Keratinocyte (primary cell): ENCODE results near the gene TUT7. TPM values are rescaled to one million over a fixed set of nuclear protein-coding genes. Genes with fewer than 3 reads are reported as not detected.

Experiments
- DNase-seq: peaks from one replicate; pipeline ENCODE4 v3.0.0-alpha.2; 2011; ENCODE audit warnings: low read depth, missing footprints, low spot score
- FAIRE-seq: peaks from 2 replicates; lab custom pipeline; 2011; peaks lifted over from hg19 to GRCh38; lab: Jason Lieb, UNC
- H2AFZ ChIP-seq: 2 replicates; pipeline ENCODE4 v1.6.0; 2012; ENCODE audit warnings: low read length, control low read depth, inconsistent platforms; ENCODE audit not compliant: control insufficient read depth
- H3K27ac ChIP-seq: 2 replicates; pipeline ENCODE4 v1.5.1; 2011; ENCODE audit warnings: low read length; ENCODE audit not compliant: control insufficient read depth, insufficient read depth
- H3K27me3 ChIP-seq: 3 replicates; pipeline ENCODE4 v1.6.0; 2011; ENCODE audit warnings: low read length; ENCODE audit not compliant: control insufficient read depth, insufficient read depth; ENCODE audit errors: extremely low read depth
- H3K36me3 ChIP-seq, 2 experiments: 2 replicates in 1 of 2; 3 replicates in 1 of 2; pipeline ENCODE4 v1.5.1; 2011; ENCODE audit warnings: low read length in 2 of 2, mild to moderate bottlenecking in 1 of 2; ENCODE audit not compliant: control insufficient read depth in 2 of 2, insufficient read depth in 2 of 2; ENCODE audit errors: extremely low read depth in 1 of 2
- H3K4me1 ChIP-seq: 3 replicates; pipeline ENCODE4 v1.5.1; 2011; ENCODE audit warnings: low read length; ENCODE audit not compliant: control insufficient read depth, insufficient read depth; ENCODE audit errors: extremely low read depth
- H3K4me2 ChIP-seq: 3 replicates; pipeline ENCODE4 v1.6.0; 2011; ENCODE audit warnings: low read depth, low read length; ENCODE audit not compliant: control insufficient read depth, insufficient read depth; ENCODE audit errors: extremely low read depth
- H3K4me3 ChIP-seq, 3 experiments: fragments of 200-600 bp in 1 of 3; sonication (generic) in 1 of 3; 2 replicates in 2 of 3; 3 replicates in 1 of 3; pipeline ENCODE4 v1.5.1; 2011 to 2016; ENCODE audit warnings: low read length in 3 of 3, mild to moderate bottlenecking in 3 of 3, control low read depth in 2 of 3, inconsistent platforms in 1 of 3, low read depth in 1 of 3, mixed read lengths in 1 of 3, mixed run types in 1 of 3, moderate library complexity in 1 of 3; ENCODE audit not compliant: control insufficient read depth in 2 of 3, insufficient read depth in 2 of 3; ENCODE audit errors: extremely low read depth in 1 of 3
- H3K79me2 ChIP-seq: 2 replicates; pipeline ENCODE4 v1.6.0; 2012; ENCODE audit warnings: low read length; ENCODE audit not compliant: control insufficient read depth, insufficient read depth
- H3K9ac ChIP-seq: 3 replicates; pipeline ENCODE4 v1.6.0; 2011; ENCODE audit warnings: low read length; ENCODE audit not compliant: control insufficient read depth, insufficient read depth; ENCODE audit errors: extremely low read depth
- H3K9me1 ChIP-seq: 3 replicates; pipeline ENCODE4 v1.6.0; 2011; ENCODE audit warnings: low read length; ENCODE audit not compliant: control insufficient read depth, insufficient read depth; ENCODE audit errors: extremely low read depth
- H3K9me3 ChIP-seq: 2 replicates; pipeline ENCODE4 v1.5.1; 2012; ENCODE audit warnings: low read depth, low read length; ENCODE audit not compliant: control insufficient read depth
- H4K20me1 ChIP-seq: 3 replicates; pipeline ENCODE4 v1.6.0; 2011; ENCODE audit warnings: low read length; ENCODE audit not compliant: control insufficient read depth, insufficient read depth; ENCODE audit errors: extremely low read depth
- CTCF ChIP-seq, 3 experiments: IDR thresholded peaks in 1 of 3; conservative IDR thresholded peaks in 1 of 3; optimal IDR thresholded peaks in 1 of 3; 2 replicates in 2 of 3; 3 replicates in 1 of 3; pipeline versions ENCODE3 to v1.5.1; 2011; ENCODE audit warnings: low read length in 3 of 3, mild to moderate bottlenecking in 3 of 3, moderate library complexity in 2 of 3, control low read depth in 1 of 3, inconsistent platforms in 1 of 3; ENCODE audit not compliant: insufficient read depth in 2 of 3; ENCODE audit errors: extremely low read depth in 1 of 3
- EZH2 ChIP-seq: IDR thresholded peaks from one replicate; pipeline ENCODE4 v1.6.1; 2012; ENCODE audit warnings: inconsistent platforms, mild to moderate bottlenecking, low read length, moderate library complexity
- dilution Hi-C: fragments of 300-500 bp; cut with MboI; formaldehyde crosslinking; loops from one replicate; pipeline ENCODE4 v1.7.0; 2020; ENCODE audit warnings: low sequenced_read_pairs; ENCODE audit not compliant: extremely low pct_ligation_motif_present
- polyA plus RNA-seq, 5 experiments: library from polyadenylated mRNA; depleted of rRNA in 3 of 5; stranded (reverse) in 3 of 5; stranded (forward) in 1 of 5; unstranded in 1 of 5; fragments of >200 nt; gene quantifications; 1 replicate in 1 of 5; 2 replicates in 3 of 5; 3 replicates in 1 of 5; pipeline versions ENCODE4 v1.2.1 to v1.2.3, GENCODE V29; 2011 to 2012; ENCODE audit warnings: missing spikeins in 2 of 5, low read depth in 1 of 5, low replicate concordance in 1 of 5

Gene TUT7
- polyA plus RNA-seq, 1 donor (not counting 4 experiments of a cell fraction or from before 2014, with no cell fraction given) = 34.0 TPM

DNA sequence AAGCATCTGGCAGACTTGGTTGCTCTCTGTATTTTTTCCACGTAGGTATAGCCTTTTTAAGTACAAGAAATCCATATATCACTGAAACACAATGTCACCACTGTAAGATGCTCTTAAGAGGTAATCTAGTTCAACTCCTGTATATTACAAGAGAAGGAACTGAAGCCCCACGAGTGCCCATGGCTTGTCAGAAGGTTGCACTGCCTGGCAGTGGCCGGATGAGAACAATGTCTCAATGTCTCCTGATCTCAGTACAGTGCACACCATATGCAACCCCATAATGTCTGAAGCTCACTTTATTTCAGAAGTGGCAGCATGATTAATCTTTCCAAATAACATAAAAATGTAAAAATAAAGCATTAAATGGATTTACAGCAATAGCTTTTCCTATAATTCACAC is 27.7 kb downstream of the TUT7 start:
- H3K27me3 ChIP-seq = no peaks in the 10 kb centered on the region
- FAIRE-seq (no peak), DNase-seq (no peak)
- H3K9me1 ChIP-seq = no peaks in the 10 kb centered on the region
- dilution Hi-C loops = no loop called here
- peaks cover 21 to 22% of the 10 kb centered on the region in 2 experiments for H3K36me3 ChIP-seq
- H2AFZ ChIP-seq = no peak overlapping the region
- TF ChIP-seq CTCF (optimal IDR thresholded peaks at IDR 0.05 in 1 of 3, IDR thresholded peaks at IDR 0.05 in 1 of 3, conservative IDR thresholded peaks at IDR 0.05 in 1 of 3; ENCODE audit: extremely low read depth in 1 of 3, insufficient read depth in 2 of 3, low read length in 3 of 3) (no peak), EZH2 (no peak)
- no peak overlapping the region for H3K4me3 ChIP-seq
- no peaks in the 10 kb centered on the region for H3K79me2 ChIP-seq
- H3K9me3 ChIP-seq = no peaks in the 10 kb centered on the region
- no peak overlapping the region for H3K4me2 ChIP-seq
- no peak overlapping the region for H3K27ac ChIP-seq
- no peaks in the 10 kb centered on the region for H4K20me1 ChIP-seq
- no peak overlapping the region for H3K9ac ChIP-seq
- H3K4me1 ChIP-seq = no peaks in the 10 kb centered on the region

DNA sequence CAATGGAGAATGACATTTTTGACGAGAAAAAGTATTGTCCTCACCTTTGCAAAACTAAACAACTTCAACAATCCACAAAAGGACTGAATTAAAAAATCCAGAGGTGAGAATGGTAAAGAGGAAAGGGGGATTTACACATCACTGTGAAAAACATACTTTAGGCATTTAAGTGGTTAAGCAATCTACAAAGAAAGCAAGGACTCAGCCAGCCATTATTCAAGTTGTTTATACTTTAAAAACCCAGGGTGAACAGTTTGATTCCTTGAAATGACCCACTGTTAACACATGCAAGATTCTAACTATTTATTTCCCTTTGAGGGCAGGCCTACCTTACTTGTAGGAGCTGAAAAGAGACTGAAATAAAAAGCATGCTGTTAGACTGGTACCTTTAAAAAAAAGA is 29.3 kb downstream of the TUT7 start:
- H3K4me3 ChIP-seq = no peak overlapping the region
- H4K20me1 ChIP-seq = no peaks in the 10 kb centered on the region
- H3K4me1 ChIP-seq = no peaks in the 10 kb centered on the region
- peaks cover 21 to 27% of the 10 kb centered on the region in 2 experiments for H3K36me3 ChIP-seq
- no peaks in the 10 kb centered on the region for H3K9me3 ChIP-seq
- no peaks in the 10 kb centered on the region for H3K9me1 ChIP-seq
- H3K79me2 ChIP-seq = no peaks in the 10 kb centered on the region
- H2AFZ ChIP-seq = no peak overlapping the region
- DNase-seq (no peak), FAIRE-seq (no peak)
- no peak overlapping the region for H3K9ac ChIP-seq
- no peak for TF ChIP-seq CTCF (optimal IDR thresholded peaks at IDR 0.05 in 1 of 3, IDR thresholded peaks at IDR 0.05 in 1 of 3, conservative IDR thresholded peaks at IDR 0.05 in 1 of 3; ENCODE audit: extremely low read depth in 1 of 3, insufficient read depth in 2 of 3, low read length in 3 of 3)
- no peak for TF ChIP-seq EZH2
- dilution Hi-C loops = no loop called here
- no peak overlapping the region for H3K4me2 ChIP-seq
- H3K27ac ChIP-seq = no peak overlapping the region
- H3K27me3 ChIP-seq = no peaks in the 10 kb centered on the region
